ENCODE data around the gene ATP8A1.
"Not testable (repeated sequence)": the region's sequence is repeated elsewhere in the genome, so short reads cannot be mapped to it uniquely, and the experiment has no call there.

Gene ATP8A1

DNA sequence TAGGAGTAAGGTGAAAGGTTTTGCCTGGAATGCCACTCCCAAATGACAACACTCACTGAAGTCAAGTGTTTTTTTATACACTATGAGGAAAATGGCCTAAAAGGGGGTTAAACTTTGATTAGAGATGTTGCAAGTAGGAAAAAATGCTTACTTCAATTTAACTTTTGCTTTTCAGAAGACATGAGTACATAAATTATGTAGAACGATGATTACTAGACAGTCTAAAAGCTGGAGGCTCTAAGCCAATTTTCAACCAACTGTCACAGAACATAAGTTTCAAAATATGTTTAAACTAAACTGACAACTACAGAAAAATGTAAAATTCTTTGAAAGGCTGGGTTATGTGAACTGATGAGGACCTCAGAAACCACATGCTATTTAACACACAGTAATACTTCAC, 176.2 kb downstream of the ATP8A1 start:
- Histone ChIP-seq H3K9ac (ENCODE audit: low read depth in 1 of 2, low read length in 2 of 2) (no peak overlapping the region), H3K27ac (ENCODE audit: low read depth, low read length) (no peak overlapping the region), H3K9me3 (ENCODE audit: control insufficient read depth in 1 of 2, low read length in 2 of 2) (no peaks in the 10 kb centered on the region), H3K4me3 (ENCODE audit: low read depth in 1 of 2, low read length in 2 of 2) (no peak overlapping the region), H3K27me3 (ENCODE audit: control insufficient read depth in 1 of 2, insufficient read depth in 2 of 2, low read length in 2 of 2) (no peaks in the 10 kb centered on the region), H3K36me3 (ENCODE audit: control insufficient read depth in 1 of 2, insufficient read depth in 2 of 2, low read length in 2 of 2) (no peaks in the 10 kb centered on the region), H3K4me1 (ENCODE audit: control insufficient read depth in 1 of 2, insufficient read depth in 2 of 2, low read length in 2 of 2) (no peaks in the 10 kb centered on the region)

- Histone ChIP-seq H3K27me3 (ENCODE audit: control insufficient read depth in 1 of 2, insufficient read depth in 2 of 2, low read length in 2 of 2) (no peaks in the 10 kb centered on the region), H3K27ac (ENCODE audit: low read depth, low read length) (no peak overlapping the region), H3K36me3 (ENCODE audit: control insufficient read depth in 1 of 2, insufficient read depth in 2 of 2, low read length in 2 of 2) (no peaks in the 10 kb centered on the region), H3K4me3 (ENCODE audit: low read depth in 1 of 2, low read length in 2 of 2) (no peak overlapping the region), H3K4me1 (ENCODE audit: control insufficient read depth in 1 of 2, insufficient read depth in 2 of 2, low read length in 2 of 2) (no peaks in the 10 kb centered on the region), H3K9ac (ENCODE audit: low read depth in 1 of 2, low read length in 2 of 2) (no peak overlapping the region), H3K9me3 (ENCODE audit: control insufficient read depth in 1 of 2, low read length in 2 of 2) (no peaks in the 10 kb centered on the region)
Observed at GRCh38 chr4:42480281-42480680, 176.6 kb downstream of the ATP8A1 start.

- no peak overlapping the region for H3K9ac ChIP-seq (ENCODE audit: low read depth in 1 of 2, low read length in 2 of 2)
- H3K27me3 ChIP-seq (ENCODE audit: control insufficient read depth in 1 of 2, insufficient read depth in 2 of 2, low read length in 2 of 2), result no peaks in the 10 kb centered on the region
- no peaks in the 10 kb centered on the region for H3K9me3 ChIP-seq (ENCODE audit: control insufficient read depth in 1 of 2, low read length in 2 of 2)
- no peaks in the 10 kb centered on the region for H3K4me1 ChIP-seq (ENCODE audit: control insufficient read depth in 1 of 2, insufficient read depth in 2 of 2, low read length in 2 of 2)
- no peak overlapping the region for H3K27ac ChIP-seq (ENCODE audit: low read depth, low read length)
- H3K4me3 ChIP-seq (ENCODE audit: low read depth in 1 of 2, low read length in 2 of 2), result no peak overlapping the region
- H3K36me3 ChIP-seq (ENCODE audit: control insufficient read depth in 1 of 2, insufficient read depth in 2 of 2, low read length in 2 of 2), result no peaks in the 10 kb centered on the region
Observed at GRCh38 chr4:42478946-42479345, 178.0 kb downstream of the ATP8A1 start.

GRCh38 chr4:42478509-42478908, 178.4 kb downstream of the ATP8A1 start:
- H3K27me3 ChIP-seq (ENCODE audit: control insufficient read depth in 1 of 2, insufficient read depth in 2 of 2, low read length in 2 of 2), result no peaks in the 10 kb centered on the region

GRCh38 chr4:42474406-42474805, 182.5 kb downstream of the ATP8A1 start:
- Histone ChIP-seq H3K4me1 (ENCODE audit: control insufficient read depth in 1 of 2, insufficient read depth in 2 of 2, low read length in 2 of 2) (no peaks in the 10 kb centered on the region), H3K9me3 (ENCODE audit: control insufficient read depth in 1 of 2, low read length in 2 of 2) (no peaks in the 10 kb centered on the region), H3K27me3 (ENCODE audit: control insufficient read depth in 1 of 2, insufficient read depth in 2 of 2, low read length in 2 of 2) (no peaks in the 10 kb centered on the region), H3K27ac (ENCODE audit: low read depth, low read length) (no peak overlapping the region), H3K9ac (ENCODE audit: low read depth in 1 of 2, low read length in 2 of 2) (no peak overlapping the region), H3K4me3 (ENCODE audit: low read depth in 1 of 2, low read length in 2 of 2) (no peak overlapping the region), H3K36me3 (ENCODE audit: control insufficient read depth in 1 of 2, insufficient read depth in 2 of 2, low read length in 2 of 2) (no peaks in the 10 kb centered on the region)

More at GRCh38 chr4:42478509-42478908, 178.4 kb downstream of the ATP8A1 start:
- no peaks in the 10 kb centered on the region for H3K4me1 ChIP-seq (ENCODE audit: control insufficient read depth in 1 of 2, insufficient read depth in 2 of 2, low read length in 2 of 2)
- H3K4me3 ChIP-seq (ENCODE audit: low read depth in 1 of 2, low read length in 2 of 2), result no peak overlapping the region
- no peaks in the 10 kb centered on the region for H3K36me3 ChIP-seq (ENCODE audit: control insufficient read depth in 1 of 2, insufficient read depth in 2 of 2, low read length in 2 of 2)
- no peak overlapping the region for H3K9ac ChIP-seq (ENCODE audit: low read depth in 1 of 2, low read length in 2 of 2)
- no peaks in the 10 kb centered on the region for H3K9me3 ChIP-seq (ENCODE audit: control insufficient read depth in 1 of 2, low read length in 2 of 2)
- no peak overlapping the region for H3K27ac ChIP-seq (ENCODE audit: low read depth, low read length)

GRCh38 chr4:42473071-42473684, 183.7 kb downstream of the ATP8A1 start:
- H3K36me3 ChIP-seq (ENCODE audit: control insufficient read depth in 1 of 2, insufficient read depth in 2 of 2, low read length in 2 of 2), result no peaks in the 10 kb centered on the region
- H3K9me3 ChIP-seq (ENCODE audit: control insufficient read depth in 1 of 2, low read length in 2 of 2), result no peaks in the 10 kb centered on the region
- no peak overlapping the region for H3K27ac ChIP-seq (ENCODE audit: low read depth, low read length)
- no peak overlapping the region for H3K9ac ChIP-seq (ENCODE audit: low read depth in 1 of 2, low read length in 2 of 2)
- no peak overlapping the region for H3K4me3 ChIP-seq (ENCODE audit: low read depth in 1 of 2, low read length in 2 of 2)
- H3K27me3 ChIP-seq (ENCODE audit: control insufficient read depth in 1 of 2, insufficient read depth in 2 of 2, low read length in 2 of 2), result no peaks in the 10 kb centered on the region
- no peaks in the 10 kb centered on the region for H3K4me1 ChIP-seq (ENCODE audit: control insufficient read depth in 1 of 2, insufficient read depth in 2 of 2, low read length in 2 of 2)

- Histone ChIP-seq H3K27me3 (ENCODE audit: control insufficient read depth in 1 of 2, insufficient read depth in 2 of 2, low read length in 2 of 2) (no peaks in the 10 kb centered on the region), H3K4me3 (ENCODE audit: low read depth in 1 of 2, low read length in 2 of 2) (no peak overlapping the region), H3K9ac (ENCODE audit: low read depth in 1 of 2, low read length in 2 of 2) (no peak overlapping the region), H3K4me1 (ENCODE audit: control insufficient read depth in 1 of 2, insufficient read depth in 2 of 2, low read length in 2 of 2) (no peaks in the 10 kb centered on the region), H3K9me3 (ENCODE audit: control insufficient read depth in 1 of 2, low read length in 2 of 2) (no peaks in the 10 kb centered on the region), H3K27ac (ENCODE audit: low read depth, low read length) (no peak overlapping the region), H3K36me3 (ENCODE audit: control insufficient read depth in 1 of 2, insufficient read depth in 2 of 2, low read length in 2 of 2) (no peaks in the 10 kb centered on the region)
Observed at GRCh38 chr4:42471896-42472295, 185.0 kb downstream of the ATP8A1 start.

DNA sequence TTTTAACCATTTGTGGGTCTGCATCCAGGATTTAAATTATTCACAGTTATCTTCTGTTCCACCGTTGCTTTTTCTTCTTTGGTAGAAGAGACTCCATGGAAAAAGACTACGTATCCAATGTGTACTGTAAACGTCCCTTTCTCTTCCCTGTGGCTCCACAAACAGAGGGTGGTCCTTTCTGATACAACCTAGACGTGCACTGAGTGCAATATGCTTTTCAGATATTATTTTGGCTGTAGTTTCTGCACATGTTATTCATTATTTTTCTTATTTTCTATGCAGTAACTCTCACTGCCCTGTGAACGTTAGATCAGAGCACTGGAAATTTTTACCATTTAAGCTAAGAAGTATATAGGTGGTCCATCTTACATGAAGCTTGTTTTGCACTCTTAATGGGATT, 186.9 kb downstream of the ATP8A1 start:
- Histone ChIP-seq H3K36me3 (ENCODE audit: control insufficient read depth in 1 of 2, insufficient read depth in 2 of 2, low read length in 2 of 2) (no peaks in the 10 kb centered on the region), H3K27me3 (ENCODE audit: control insufficient read depth in 1 of 2, insufficient read depth in 2 of 2, low read length in 2 of 2) (no peaks in the 10 kb centered on the region), H3K27ac (ENCODE audit: low read depth, low read length) (no peak overlapping the region), H3K4me1 (ENCODE audit: control insufficient read depth in 1 of 2, insufficient read depth in 2 of 2, low read length in 2 of 2) (no peaks in the 10 kb centered on the region), H3K4me3 (ENCODE audit: low read depth in 1 of 2, low read length in 2 of 2) (no peak overlapping the region), H3K9ac (ENCODE audit: low read depth in 1 of 2, low read length in 2 of 2) (no peak overlapping the region), H3K9me3 (ENCODE audit: control insufficient read depth in 1 of 2, low read length in 2 of 2) (no peaks in the 10 kb centered on the region)

- not testable (repeated sequence) for H3K27me3 ChIP-seq (ENCODE audit: control insufficient read depth in 1 of 2, insufficient read depth in 2 of 2, low read length in 2 of 2); H3K4me1 ChIP-seq (ENCODE audit: control insufficient read depth in 1 of 2, insufficient read depth in 2 of 2, low read length in 2 of 2); H3K9me3 ChIP-seq (ENCODE audit: control insufficient read depth in 1 of 2, low read length in 2 of 2); H3K36me3 ChIP-seq (ENCODE audit: control insufficient read depth in 1 of 2, insufficient read depth in 2 of 2, low read length in 2 of 2); H3K4me3 ChIP-seq (ENCODE audit: low read depth in 1 of 2, low read length in 2 of 2); H3K27ac ChIP-seq (ENCODE audit: low read depth, low read length); H3K9ac ChIP-seq (ENCODE audit: low read depth in 1 of 2, low read length in 2 of 2)
Observed at GRCh38 chr4:42467777-42468176, 189.1 kb downstream of the ATP8A1 start.

DNA sequence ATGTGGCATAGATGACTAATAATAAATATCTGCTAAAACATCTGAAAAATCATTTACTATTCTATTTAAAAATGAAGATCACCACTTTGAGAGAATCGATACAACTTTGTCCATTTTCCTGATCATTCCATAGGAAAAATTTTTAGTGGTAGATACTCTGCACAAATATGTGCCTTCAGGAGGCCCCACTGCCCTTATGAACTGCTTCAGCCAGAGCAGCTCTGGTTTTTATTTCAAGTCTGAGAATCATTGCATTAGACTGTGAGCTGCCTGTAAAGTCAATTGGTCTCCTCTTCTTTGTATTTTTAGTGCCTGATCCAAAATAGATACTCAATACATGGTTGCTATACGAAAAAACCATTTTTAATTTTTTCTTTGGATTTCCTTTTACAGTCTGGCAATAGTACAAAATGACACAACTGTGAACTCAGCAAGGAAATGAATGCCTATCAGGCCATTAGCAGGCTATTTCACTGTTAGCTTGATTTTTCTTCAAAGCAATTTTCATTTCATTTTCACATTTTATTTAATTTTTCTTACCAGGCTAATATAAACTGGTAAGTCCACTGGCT, 190.5 kb downstream of the ATP8A1 start:
- Histone ChIP-seq H3K4me1 (ENCODE audit: control insufficient read depth in 1 of 2, insufficient read depth in 2 of 2, low read length in 2 of 2) (peaks cover 0 to 5% of the 10 kb centered on the region in 2 donors), H3K4me3 (ENCODE audit: low read depth in 1 of 2, low read length in 2 of 2) (no peak overlapping the region), H3K27me3 (ENCODE audit: control insufficient read depth in 1 of 2, insufficient read depth in 2 of 2, low read length in 2 of 2) (no peaks in the 10 kb centered on the region), H3K9ac (ENCODE audit: low read depth in 1 of 2, low read length in 2 of 2) (no peak overlapping the region), H3K27ac (ENCODE audit: low read depth, low read length) (no peak overlapping the region), H3K36me3 (ENCODE audit: control insufficient read depth in 1 of 2, insufficient read depth in 2 of 2, low read length in 2 of 2) (peaks cover 0 to 7% of the 10 kb centered on the region in 2 donors), H3K9me3 (ENCODE audit: control insufficient read depth in 1 of 2, low read length in 2 of 2) (no peaks in the 10 kb centered on the region)

Data from duodenal mucosa (tissue), 2 donors.